ENCODE measurements around the gene NFATC2. TPM values are rescaled to one million over a fixed set of nuclear protein-coding genes. Genes with fewer than 3 reads are reported as not detected.

Gene NFATC2
- polyA plus RNA-seq, 1 experiment = 0.21 TPM

GRCh38 chr20:51551186-51551585, 8.7 kb upstream of the NFATC2 start:
- ChIA-PET CTCF (no interaction called here), POLR2A (no interaction called here)
- H3K4me3 ChIP-seq (ENCODE audit: low read depth, low read length) = no peak overlapping the region
- DNase-seq (ENCODE audit: low read depth) = no peak
- TF ChIP-seq, protein P1, sequence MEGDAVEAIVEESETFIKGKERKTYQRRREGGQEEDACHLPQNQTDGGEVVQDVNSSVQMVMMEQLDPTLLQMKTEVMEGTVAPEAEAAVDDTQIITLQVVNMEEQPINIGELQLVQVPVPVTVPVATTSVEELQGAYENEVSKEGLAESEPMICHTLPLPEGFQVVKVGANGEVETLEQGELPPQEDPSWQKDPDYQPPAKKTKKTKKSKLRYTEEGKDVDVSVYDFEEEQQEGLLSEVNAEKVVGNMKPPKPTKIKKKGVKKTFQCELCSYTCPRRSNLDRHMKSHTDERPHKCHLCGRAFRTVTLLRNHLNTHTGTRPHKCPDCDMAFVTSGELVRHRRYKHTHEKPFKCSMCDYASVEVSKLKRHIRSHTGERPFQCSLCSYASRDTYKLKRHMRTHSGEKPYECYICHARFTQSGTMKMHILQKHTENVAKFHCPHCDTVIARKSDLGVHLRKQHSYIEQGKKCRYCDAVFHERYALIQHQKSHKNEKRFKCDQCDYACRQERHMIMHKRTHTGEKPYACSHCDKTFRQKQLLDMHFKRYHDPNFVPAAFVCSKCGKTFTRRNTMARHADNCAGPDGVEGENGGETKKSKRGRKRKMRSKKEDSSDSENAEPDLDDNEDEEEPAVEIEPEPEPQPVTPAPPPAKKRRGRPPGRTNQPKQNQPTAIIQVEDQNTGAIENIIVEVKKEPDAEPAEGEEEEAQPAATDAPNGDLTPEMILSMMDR (IDR thresholded peaks at IDR 0.05; ENCODE audit: insufficient read depth, low read depth, low read length) = no peak
- no peaks in the 10 kb centered on the region for H3K36me3 ChIP-seq (ENCODE audit: control insufficient read depth, insufficient read depth, low read length)
- H3K27me3 ChIP-seq (ENCODE audit: control insufficient read depth, insufficient read depth, low read length) = no peaks in the 10 kb centered on the region

DNA sequence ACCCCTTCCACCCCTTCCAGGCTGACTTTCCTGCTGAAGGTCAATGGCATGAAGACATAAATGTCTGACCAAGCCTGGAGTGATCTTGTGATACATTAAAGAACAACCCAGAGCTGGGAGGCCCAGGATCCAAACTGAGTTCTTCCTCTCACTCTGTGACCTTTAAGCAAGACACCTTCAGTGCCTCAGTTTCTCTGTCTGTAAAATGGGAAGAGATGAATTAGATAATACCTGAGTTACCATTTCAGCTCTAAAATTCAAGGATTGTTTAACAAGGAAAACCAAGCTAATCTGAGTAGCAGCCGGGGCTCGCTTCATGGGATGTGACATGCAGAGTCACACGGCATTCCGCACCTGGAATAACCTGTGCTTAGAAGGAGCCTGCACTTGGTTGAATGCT, 7.0 kb upstream of the NFATC2 start:
- TF ChIP-seq, protein P1 (IDR thresholded peaks at IDR 0.05; ENCODE audit: insufficient read depth, low read depth, low read length) = no peak
- no peak overlapping the region for H3K4me3 ChIP-seq (ENCODE audit: low read depth, low read length)
- H3K36me3 ChIP-seq (ENCODE audit: control insufficient read depth, insufficient read depth, low read length) = no peaks in the 10 kb centered on the region
- CTCF ChIA-PET = interaction anchor here (0.5 to 1.9 kb wide), 5 partner anchors 9 to 519 kb away, joined by 3 to 5 read pairs (median 3); no protein-coding TSS in a partner anchor
- DNase-seq (ENCODE audit: low read depth) = no peak
- POLR2A ChIA-PET = no interaction called here
- no peaks in the 10 kb centered on the region; the same call in 1 of the 2 replicates for H3K27me3 ChIP-seq (ENCODE audit: control insufficient read depth, insufficient read depth, low read length)

GRCh38 chr20:51547951-51548350, 5.4 kb upstream of the NFATC2 start:
- Histone ChIP-seq H3K4me3 (ENCODE audit: low read depth, low read length) (no peak overlapping the region), H3K36me3 (ENCODE audit: control insufficient read depth, insufficient read depth, low read length) (no peaks in the 10 kb centered on the region), H3K27me3 (ENCODE audit: control insufficient read depth, insufficient read depth, low read length) (peaks cover 2% of the 10 kb centered on the region)
- ChIA-PET POLR2A (no interaction called here), CTCF (no interaction called here)
- TF ChIP-seq, protein P1 (IDR thresholded peaks at IDR 0.05; ENCODE audit: insufficient read depth, low read depth, low read length) = no peak
- no peak for DNase-seq (ENCODE audit: low read depth)

DNA sequence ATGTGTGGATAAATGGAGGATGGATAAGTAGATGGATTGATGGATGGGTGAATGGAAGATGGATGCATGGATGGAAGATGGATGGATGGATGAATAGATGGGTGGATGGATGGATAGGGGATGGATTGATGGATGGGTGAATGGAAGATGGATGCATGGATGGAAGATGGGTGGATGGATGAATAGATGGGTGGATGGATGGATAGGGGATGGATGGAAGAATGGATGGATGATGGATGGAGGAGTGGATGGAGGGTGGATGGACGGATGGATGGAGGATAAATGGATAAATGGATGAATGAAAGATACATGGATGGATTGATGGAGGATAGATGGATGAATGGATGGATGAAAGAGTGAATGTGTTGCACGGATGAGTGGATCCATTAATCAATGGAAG, 3.0 kb upstream of the NFATC2 start:
- Histone ChIP-seq H3K27me3 (ENCODE audit: control insufficient read depth, insufficient read depth, low read length) (peaks cover 2% of the 10 kb centered on the region), H3K36me3 (ENCODE audit: control insufficient read depth, insufficient read depth, low read length) (no peaks in the 10 kb centered on the region), H3K4me3 (ENCODE audit: low read depth, low read length) (no peak overlapping the region)
- TF ChIP-seq, protein P1 (IDR thresholded peaks at IDR 0.05; ENCODE audit: insufficient read depth, low read depth, low read length) = no peak
- ChIA-PET POLR2A (no interaction called here), CTCF (no interaction called here)
- no peak for DNase-seq (ENCODE audit: low read depth)

DNA sequence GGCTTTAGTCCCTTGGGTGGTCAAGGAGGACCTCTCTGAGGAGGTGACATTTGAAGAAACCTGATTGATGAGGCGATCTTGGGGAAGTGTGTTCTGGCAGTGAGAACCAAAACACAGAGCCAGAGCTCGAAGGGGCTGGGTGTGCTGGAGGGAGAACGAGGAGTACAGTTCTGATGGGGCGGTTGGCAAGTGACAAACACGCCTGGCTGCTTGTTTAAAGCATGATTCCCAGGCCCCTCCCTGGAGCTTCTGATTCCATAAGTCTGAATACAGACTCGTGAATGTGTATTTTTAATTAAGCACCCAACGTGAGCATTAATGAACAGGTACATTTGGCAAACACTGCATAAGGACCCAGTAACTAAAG, 886 bp upstream of the NFATC2 start:
- CTCF ChIA-PET = interaction anchor here (1.0 to 1.4 kb wide), 2 partner anchors 10 to 17 kb away, joined by 3 to 4 read pairs; no protein-coding TSS in a partner anchor
- TF ChIP-seq, protein P1 (IDR thresholded peaks at IDR 0.05; ENCODE audit: insufficient read depth, low read depth, low read length) = no peak
- POLR2A ChIA-PET = no interaction called here

More for the DNA sequence above, 886 bp upstream of the NFATC2 start:
- DNase-seq (ENCODE audit: low read depth) = no peak
- H3K36me3 ChIP-seq (ENCODE audit: control insufficient read depth, insufficient read depth, low read length) = no peaks in the 10 kb centered on the region
- peaks cover 2% of the 10 kb centered on the region for H3K27me3 ChIP-seq (ENCODE audit: control insufficient read depth, insufficient read depth, low read length)
- H3K4me3 ChIP-seq (ENCODE audit: low read depth, low read length) = no peak overlapping the region
